ENCODE measurements around the gene ADAT3. TPM values are rescaled to one million over a fixed set of nuclear protein-coding genes. Genes with fewer than 3 reads are reported as not detected.

ADAT3 gene
- polyA plus RNA-seq, 1 of the 3 experiments (the other 2 are of a cell fraction) = 2.8 TPM

- H3K27ac ChIP-seq (ENCODE audit: low read depth in 2 of 2, low read length in 1 of 2) = no peak overlapping the region; a peak in 1 of 4 replicates
- peak overlapping the region; percentile 86 to 93 for H3K4me3 ChIP-seq (ENCODE audit: low read depth in 2 of 2, low read length in 1 of 2)
- ChIA-PET CTCF (interaction anchor here (0.7 to 1.4 kb wide), 2 partner anchors 185 to 186 kb away, joined by 3 to 4 read pairs; no protein-coding TSS in a partner anchor), POLR2A (interaction anchor here (1.2 to 1.9 kb wide), 2 partner anchors 8 to 12 kb away, joined by 3 to 7 read pairs; no protein-coding TSS in a partner anchor)
- peak overlapping the region; percentile 100 for H3K4me2 ChIP-seq
- H3K79me2 ChIP-seq (ENCODE audit: insufficient read depth) = peaks cover 46% of the 10 kb centered on the region
- no peak for DNase-seq
- H2AFZ ChIP-seq (ENCODE audit: low read depth) = no peak overlapping the region
- peaks cover 40% of the 10 kb centered on the region for H4K20me1 ChIP-seq (ENCODE audit: insufficient read depth)
- no peaks in the 10 kb centered on the region for H3K27me3 ChIP-seq (ENCODE audit: insufficient read depth)
- H3K9ac ChIP-seq = peak overlapping the region; percentile 84; the same call in 1 of the 2 replicates
- H3K4me1 ChIP-seq (ENCODE audit: control insufficient read depth in 1 of 2, insufficient read depth in 2 of 2, low read depth in 1 of 2, low read length in 1 of 2) = peaks cover 6 to 23% of the 10 kb centered on the region in 2 experiments; a peak in 1 of 4 replicates
- 73% methylated on average over 7 of the region's 8 CpGs for WGBS (ENCODE audit: low lambda C conversion rate)
- H3K9me3 ChIP-seq = no peaks in the 10 kb centered on the region
- TF ChIP-seq RFX5 (IDR thresholded peaks at IDR 0.05; ENCODE audit: low read length) = no peak
- TF ChIP-seq MEF2A (IDR thresholded peaks at IDR 0.05; ENCODE audit: borderline replicate concordance, low read depth) = no peak
- TF ChIP-seq TCF12 (IDR thresholded peaks at IDR 0.05) = no peak
- no peak for TF ChIP-seq GATA2 (CRISPR knock-in tag; IDR thresholded peaks at IDR 0.05)
- TF ChIP-seq ELF1 (IDR thresholded peaks at IDR 0.05) = no peak
- TF ChIP-seq FOSL2 (IDR thresholded peaks at IDR 0.05; ENCODE audit: borderline replicate concordance, low read depth) = no peak
- no peak for TF ChIP-seq MXI1 (IDR thresholded peaks at IDR 0.05; ENCODE audit: low read depth, low read length)
- TF ChIP-seq FOXM1 (IDR thresholded peaks at IDR 0.05; ENCODE audit: low read depth) = no peak
- no peak for TF ChIP-seq SMC3 (IDR thresholded peaks at IDR 0.05; ENCODE audit: low read depth, low read length)
- TF ChIP-seq CTCF (IDR thresholded peaks at IDR 0.05) = no peak
- TF ChIP-seq, protein P1, sequence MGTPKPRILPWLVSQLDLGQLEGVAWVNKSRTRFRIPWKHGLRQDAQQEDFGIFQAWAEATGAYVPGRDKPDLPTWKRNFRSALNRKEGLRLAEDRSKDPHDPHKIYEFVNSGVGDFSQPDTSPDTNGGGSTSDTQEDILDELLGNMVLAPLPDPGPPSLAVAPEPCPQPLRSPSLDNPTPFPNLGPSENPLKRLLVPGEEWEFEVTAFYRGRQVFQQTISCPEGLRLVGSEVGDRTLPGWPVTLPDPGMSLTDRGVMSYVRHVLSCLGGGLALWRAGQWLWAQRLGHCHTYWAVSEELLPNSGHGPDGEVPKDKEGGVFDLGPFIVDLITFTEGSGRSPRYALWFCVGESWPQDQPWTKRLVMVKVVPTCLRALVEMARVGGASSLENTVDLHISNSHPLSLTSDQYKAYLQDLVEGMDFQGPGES (IDR thresholded peaks at IDR 0.05; ENCODE audit: low read depth, low read length) = no peak
- no peak for TF ChIP-seq NRF1 (IDR thresholded peaks at IDR 0.05; ENCODE audit: low read depth, low read length)
- no peak for TF ChIP-seq POLR2AphosphoS5 (IDR thresholded peaks at IDR 0.05; ENCODE audit: low read depth, low read length)
- H3K9me2 ChIP-seq = no peaks in the 10 kb centered on the region
- peaks cover 0 to 7% of the 10 kb centered on the region in 2 experiments for H3K36me3 ChIP-seq (replicated peaks in 1 of 2; ENCODE audit: control insufficient read depth in 1 of 2, insufficient read depth in 2 of 2, low read length in 1 of 2)
- H3F3A ChIP-seq (replicated peaks; ENCODE audit: insufficient read depth) = no peaks in the 10 kb centered on the region
Observed at GRCh38 chr19:1883784-1884183, 21.4 kb upstream of the ADAT3 start.

DNA sequence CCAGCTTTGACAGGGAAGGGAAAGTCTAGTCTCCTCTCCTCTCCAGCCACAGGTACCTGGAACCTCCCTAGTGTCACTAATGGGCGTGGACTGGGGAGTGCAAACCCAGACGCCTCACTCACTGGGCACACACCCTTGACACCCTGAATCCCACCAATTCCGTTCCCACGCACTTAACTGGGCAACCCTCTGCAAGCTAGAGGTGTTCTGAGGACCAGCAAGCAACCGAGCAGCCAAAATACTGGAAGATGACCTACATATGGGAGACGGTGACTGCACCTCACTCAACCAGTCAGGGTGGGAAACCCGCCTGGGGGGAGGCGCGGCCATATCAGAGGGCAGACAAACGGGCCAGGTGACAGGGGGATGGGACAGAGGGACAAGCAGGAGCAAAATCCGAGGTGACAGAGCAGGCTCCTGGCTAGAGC lies 20.9 kb upstream of the ADAT3 start:
- DNase-seq = no peak
- H3K9ac ChIP-seq = peak overlapping the region; percentile 84
- H3K9me3 ChIP-seq = no peaks in the 10 kb centered on the region
- no peak overlapping the region for H2AFZ ChIP-seq (ENCODE audit: low read depth)
- H3K36me3 ChIP-seq (replicated peaks in 1 of 2; ENCODE audit: control insufficient read depth in 1 of 2, insufficient read depth in 2 of 2, low read length in 1 of 2) = peaks cover 0 to 7% of the 10 kb centered on the region in 2 experiments
- 11% methylated on average over 11 of the region's 11 CpGs for whole genome bisulfite sequencing (ENCODE audit: low lambda C conversion rate)
- H3K79me2 ChIP-seq (ENCODE audit: insufficient read depth) = peaks cover 46% of the 10 kb centered on the region
- H3K4me2 ChIP-seq = peak overlapping the region; percentile 100
- peak overlapping the region; percentile 86 to 93 for H3K4me3 ChIP-seq (ENCODE audit: low read depth in 2 of 2, low read length in 1 of 2)
- ChIA-PET CTCF (interaction anchor here (1.0 to 1.4 kb wide), 3 partner anchors 12 to 185 kb away, joined by 3 read pairs; no protein-coding TSS in a partner anchor), POLR2A (interaction anchor here (1.2 to 1.9 kb wide), 2 partner anchors 8 to 12 kb away, joined by 3 to 7 read pairs; no protein-coding TSS in a partner anchor)
- H3K27ac ChIP-seq (ENCODE audit: low read depth in 2 of 2, low read length in 1 of 2) = peak overlapping the region in 1 of 2 experiments; percentile 62; a peak in 2 of 4 replicates
- H3K27me3 ChIP-seq (ENCODE audit: insufficient read depth) = no peaks in the 10 kb centered on the region
- TF ChIP-seq RAD21 (IDR thresholded peaks at IDR 0.05; ENCODE audit: low read length) (no peak), CTCF (IDR thresholded peaks at IDR 0.05) (no peak), SIN3A (IDR thresholded peaks at IDR 0.05; ENCODE audit: borderline replicate concordance, low read depth, low read length) (no peak), GATA2 (CRISPR knock-in tag; IDR thresholded peaks at IDR 0.05) (no peak), MEF2A (IDR thresholded peaks at IDR 0.05; ENCODE audit: borderline replicate concordance, low read depth) (no peak), EZH2phosphoT487 (IDR thresholded peaks at IDR 0.05; ENCODE audit: borderline replicate concordance, low read depth) (no peak), USF1 (IDR thresholded peaks at IDR 0.05; ENCODE audit: borderline replicate concordance, low read depth) (no peak), NFIC (IDR thresholded peaks at IDR 0.05; ENCODE audit: borderline replicate concordance) (no peak), TAF1 (IDR thresholded peaks at IDR 0.05; ENCODE audit: borderline replicate concordance, low read depth, low read length) (no peak), RCOR1 (IDR thresholded peaks at IDR 0.05; ENCODE audit: low read length) (no peak)
- TF ChIP-seq, protein P1 (IDR thresholded peaks at IDR 0.05; ENCODE audit: low read depth, low read length) = no peak
- H3F3A ChIP-seq (replicated peaks; ENCODE audit: insufficient read depth) = no peaks in the 10 kb centered on the region
- peaks cover 40% of the 10 kb centered on the region for H4K20me1 ChIP-seq (ENCODE audit: insufficient read depth)
- H3K9me2 ChIP-seq = no peaks in the 10 kb centered on the region
- H3K4me1 ChIP-seq (ENCODE audit: control insufficient read depth in 1 of 2, insufficient read depth in 2 of 2, low read depth in 1 of 2, low read length in 1 of 2) = peaks cover 6 to 23% of the 10 kb centered on the region in 2 experiments; a peak in 1 of 4 replicates
